IPS-18a (cell line): ENCODE measurements around the gene CMTM6.
"Not testable (repeated sequence)": the region's sequence is repeated elsewhere in the genome, so short reads cannot be mapped to it uniquely, and the experiment has no call there.

Source experiments
- H3K27ac ChIP-seq: one replicate; pipeline ENCODE4 v1.5.1; 2013; ENCODE audit warnings: low read length
- H3K27me3 ChIP-seq: one replicate; pipeline ENCODE4 v1.6.1; 2013; ENCODE audit warnings: mild to moderate bottlenecking, low read length; ENCODE audit not compliant: control insufficient read depth, insufficient read depth
- H3K36me3 ChIP-seq: one replicate; pipeline ENCODE4 v1.6.1; 2013; ENCODE audit warnings: low read depth, low read length; ENCODE audit not compliant: control insufficient read depth
- H3K4me1 ChIP-seq: one replicate; pipeline ENCODE4 v1.6.1; 2013; ENCODE audit warnings: low read depth, low read length; ENCODE audit not compliant: control insufficient read depth
- H3K4me3 ChIP-seq: one replicate; pipeline ENCODE4 v1.5.1; 2013; ENCODE audit warnings: low read length
- H3K9ac ChIP-seq: one replicate; pipeline ENCODE4 v1.6.1; 2013; ENCODE audit warnings: mild to moderate bottlenecking, low read length, moderate library complexity
- H3K9me3 ChIP-seq: one replicate; pipeline ENCODE4 v1.6.1; 2013; ENCODE audit warnings: low read depth, low read length; ENCODE audit not compliant: control insufficient read depth

The CMTM6 gene

DNA sequence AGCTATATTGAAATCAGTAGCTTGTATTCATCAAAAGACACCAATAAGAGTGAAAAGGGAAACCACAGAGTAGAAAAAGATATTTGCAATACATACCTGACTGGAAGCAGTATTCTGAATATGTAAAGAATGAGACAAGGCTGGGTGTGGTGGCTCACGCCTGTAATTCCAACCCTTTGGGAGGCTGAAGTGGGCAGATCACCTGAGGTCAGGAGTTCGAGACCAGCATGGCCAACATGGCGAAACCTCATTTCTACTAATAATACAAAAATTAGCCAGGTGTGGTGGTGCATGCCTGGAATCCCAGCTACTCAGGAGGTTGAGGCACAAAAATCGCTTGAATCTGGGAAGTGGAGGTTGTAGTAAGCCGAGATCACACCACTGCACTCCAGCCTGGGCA, 16.3 kb upstream of the CMTM6 start:
- not testable (repeated sequence) for H3K27ac ChIP-seq, H3K4me3 ChIP-seq, H3K9ac ChIP-seq, H3K27me3 ChIP-seq, H3K9me3 ChIP-seq, H3K4me1 ChIP-seq, H3K36me3 ChIP-seq

GRCh38 chr3:32516751-32517150, 14.1 kb upstream of the CMTM6 start:
- H3K36me3 ChIP-seq, H3K9me3 ChIP-seq, H3K27ac ChIP-seq, H3K4me3 ChIP-seq, H3K9ac ChIP-seq, H3K27me3 ChIP-seq, H3K4me1 ChIP-seq: not testable (repeated sequence)

GRCh38 chr3:32511005-32511404, 8.4 kb upstream of the CMTM6 start:
- Histone ChIP-seq H3K4me3 (no peak overlapping the region), H3K9me3 (no peaks in the 10 kb centered on the region), H3K36me3 (no peaks in the 10 kb centered on the region), H3K9ac (no peak overlapping the region), H3K4me1 (no peaks in the 10 kb centered on the region), H3K27me3 (no peaks in the 10 kb centered on the region), H3K27ac (no peak overlapping the region)

DNA sequence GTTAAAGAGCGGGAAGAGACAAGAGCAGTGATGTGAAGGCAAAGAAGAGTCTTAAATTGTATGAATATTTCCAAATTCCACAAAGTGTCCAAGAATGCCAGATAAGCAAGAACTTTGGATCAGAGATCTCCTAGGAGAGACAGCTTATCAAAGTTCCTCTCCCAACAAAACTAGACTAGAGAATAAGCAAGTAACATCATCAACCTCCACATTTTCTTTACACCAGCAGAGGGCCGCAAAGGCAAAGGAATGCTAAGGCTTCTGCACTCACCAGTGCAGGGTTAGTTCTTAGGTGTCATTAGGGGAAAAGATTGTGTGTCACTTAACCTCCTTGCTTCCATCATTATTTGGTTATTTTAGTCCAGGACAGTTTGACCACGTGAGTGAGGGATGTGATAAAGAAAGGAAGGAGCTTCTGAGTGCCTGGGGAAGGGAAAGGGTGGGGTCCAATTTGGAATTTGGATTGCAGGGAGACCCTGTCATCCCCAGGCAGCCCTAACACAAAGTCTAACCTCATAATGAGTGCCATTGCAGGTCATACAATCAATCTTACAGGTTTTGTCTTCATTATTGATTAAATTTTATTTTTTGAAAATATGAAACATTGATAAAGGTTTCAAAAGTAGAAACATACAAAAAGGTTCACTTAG, 7.5 kb upstream of the CMTM6 start:
- Histone ChIP-seq H3K36me3 (no peaks in the 10 kb centered on the region), H3K27ac (no peak overlapping the region), H3K9me3 (no peaks in the 10 kb centered on the region), H3K4me3 (no peak overlapping the region), H3K4me1 (no peaks in the 10 kb centered on the region), H3K27me3 (no peaks in the 10 kb centered on the region), H3K9ac (no peak overlapping the region)

- peaks cover 3% of the 10 kb centered on the region for H3K4me1 ChIP-seq
- H3K9me3 ChIP-seq, result no peaks in the 10 kb centered on the region
- H3K4me3 ChIP-seq, result no peak overlapping the region
- no peak overlapping the region for H3K9ac ChIP-seq
- no peaks in the 10 kb centered on the region for H3K36me3 ChIP-seq
- H3K27me3 ChIP-seq, result no peaks in the 10 kb centered on the region
- no peak overlapping the region for H3K27ac ChIP-seq
Observed at GRCh38 chr3:32508711-32509110, 6.1 kb upstream of the CMTM6 start.

DNA sequence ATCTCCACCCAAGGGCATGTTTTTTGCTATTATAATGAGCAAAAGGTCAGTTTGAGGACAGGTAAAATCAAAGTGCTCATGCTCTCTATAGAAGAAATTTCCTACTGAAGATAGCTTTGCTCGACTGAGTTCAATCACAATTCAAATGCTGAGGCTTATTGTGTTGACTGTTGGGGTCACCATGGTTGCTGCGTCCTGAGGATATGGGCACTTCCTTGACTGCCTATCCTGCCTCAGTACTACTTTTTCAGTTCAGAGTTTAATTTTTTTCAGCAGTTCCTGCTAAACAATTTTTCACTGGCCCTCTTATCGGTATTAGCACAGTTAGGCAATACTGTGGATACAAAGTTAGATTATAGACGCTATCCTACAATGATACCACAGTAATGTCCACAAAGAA, 3.8 kb upstream of the CMTM6 start:
- H3K27me3 ChIP-seq, result no peaks in the 10 kb centered on the region
- H3K36me3 ChIP-seq, result no peaks in the 10 kb centered on the region
- no peak overlapping the region for H3K9ac ChIP-seq
- no peaks in the 10 kb centered on the region for H3K9me3 ChIP-seq
- no peak overlapping the region for H3K4me3 ChIP-seq
- no peak overlapping the region for H3K27ac ChIP-seq
- H3K4me1 ChIP-seq, result peaks cover 8% of the 10 kb centered on the region

DNA sequence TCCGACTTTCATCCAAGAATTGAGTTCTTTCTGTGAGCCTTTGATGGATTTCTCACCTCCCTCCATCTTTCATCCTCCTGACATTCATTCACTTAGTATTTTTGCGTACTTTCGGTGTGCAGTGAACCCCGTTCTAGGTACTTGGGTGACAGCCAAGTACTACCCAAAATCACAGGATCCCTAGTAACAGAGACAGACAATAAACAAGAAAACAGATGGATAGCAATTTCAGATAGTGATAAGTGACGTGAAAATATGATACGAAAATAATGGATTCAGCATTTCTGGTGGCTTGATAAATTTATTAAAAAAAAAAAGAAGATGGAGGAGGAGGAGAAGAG, 264 bp upstream of the CMTM6 start:
- H3K9me3 ChIP-seq, result no peaks in the 10 kb centered on the region
- H3K27ac ChIP-seq, result no peak overlapping the region
- no peaks in the 10 kb centered on the region for H3K36me3 ChIP-seq
- H3K4me1 ChIP-seq, result peaks cover 12% of the 10 kb centered on the region
- no peak overlapping the region for H3K9ac ChIP-seq
- H3K4me3 ChIP-seq, result peak overlapping the region; percentile 75
- no peaks in the 10 kb centered on the region for H3K27me3 ChIP-seq

DNA sequence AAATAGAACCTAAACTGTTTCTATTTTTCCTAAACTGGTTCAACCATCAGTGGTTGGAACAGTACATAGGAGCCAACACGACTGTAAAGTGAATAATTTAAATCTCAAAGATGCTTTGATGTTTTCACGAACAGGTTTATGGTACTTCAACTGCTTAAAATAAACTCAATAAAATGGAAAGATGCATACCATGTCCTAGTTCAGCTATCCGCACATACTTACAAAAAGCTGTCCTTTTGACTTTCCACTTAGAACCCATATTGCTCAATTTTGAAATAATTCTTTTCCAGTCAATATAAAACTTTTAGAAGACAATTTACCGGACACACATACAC, 902 bp downstream of the CMTM6 start:
- no peaks in the 10 kb centered on the region for H3K36me3 ChIP-seq
- H3K27me3 ChIP-seq, result no peaks in the 10 kb centered on the region
- H3K4me1 ChIP-seq, result peaks cover 12% of the 10 kb centered on the region
- no peak overlapping the region for H3K27ac ChIP-seq
- no peaks in the 10 kb centered on the region for H3K9me3 ChIP-seq
- H3K9ac ChIP-seq, result peak overlapping the region; percentile 56
- H3K4me3 ChIP-seq, result peak overlapping the region; percentile 75

GRCh38 chr3:32500880-32501782, 1.5 kb downstream of the CMTM6 start:
- peak overlapping the region; percentile 56 for H3K9ac ChIP-seq

DNA sequence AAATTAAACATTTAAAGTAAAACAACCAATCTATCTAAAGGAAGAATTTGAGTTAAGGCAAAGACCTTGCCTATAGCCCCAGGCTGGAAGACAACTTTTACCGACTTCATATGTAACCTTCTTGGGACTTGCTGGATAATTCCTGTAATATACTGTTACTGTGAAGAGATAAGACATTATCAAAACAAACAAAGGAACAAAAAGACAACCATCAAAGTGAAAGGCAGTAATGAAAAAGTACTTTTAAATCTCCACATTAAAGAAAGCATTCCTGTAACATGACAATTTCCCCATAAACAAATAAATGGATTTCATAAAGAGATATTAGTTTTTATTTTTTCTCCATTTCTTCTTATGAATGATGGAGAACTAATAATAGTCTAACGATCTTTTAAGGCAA, 2.4 kb downstream of the CMTM6 start:
- Histone ChIP-seq H3K27me3 (no peaks in the 10 kb centered on the region), H3K9me3 (no peaks in the 10 kb centered on the region), H3K27ac (no peak overlapping the region), H3K36me3 (no peaks in the 10 kb centered on the region), H3K4me3 (no peak overlapping the region), H3K4me1 (peaks cover 12% of the 10 kb centered on the region), H3K9ac (no peak overlapping the region)

More at GRCh38 chr3:32500880-32501782, 1.5 kb downstream of the CMTM6 start:
- Histone ChIP-seq H3K27me3 (no peaks in the 10 kb centered on the region), H3K4me3 (peak overlapping the region; percentile 75), H3K27ac (no peak overlapping the region), H3K9me3 (no peaks in the 10 kb centered on the region), H3K36me3 (no peaks in the 10 kb centered on the region), H3K4me1 (peaks cover 12% of the 10 kb centered on the region)

DNA sequence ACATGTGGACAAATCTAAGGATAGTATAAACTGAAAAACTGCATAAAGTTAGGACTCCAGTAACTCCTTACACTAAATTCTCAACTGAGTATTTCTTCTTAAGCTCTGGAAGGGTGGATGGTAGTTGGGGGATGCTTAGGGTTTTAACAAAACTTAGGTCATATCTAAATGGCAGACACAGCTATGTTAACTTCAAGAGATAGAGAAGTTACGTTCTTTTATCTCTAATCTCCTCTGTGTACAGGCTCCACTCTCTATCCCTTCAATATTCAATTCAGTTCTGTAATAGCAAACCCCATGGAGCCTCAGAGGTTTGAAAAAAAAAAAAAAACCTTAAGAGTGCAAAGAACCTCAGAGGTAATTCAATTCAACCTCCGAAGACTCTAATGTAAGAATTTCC, 3.1 kb downstream of the CMTM6 start:
- Histone ChIP-seq H3K36me3 (no peaks in the 10 kb centered on the region), H3K9me3 (no peaks in the 10 kb centered on the region), H3K27me3 (no peaks in the 10 kb centered on the region), H3K4me1 (peaks cover 12% of the 10 kb centered on the region), H3K4me3 (no peak overlapping the region), H3K27ac (no peak overlapping the region), H3K9ac (no peak overlapping the region)

DNA sequence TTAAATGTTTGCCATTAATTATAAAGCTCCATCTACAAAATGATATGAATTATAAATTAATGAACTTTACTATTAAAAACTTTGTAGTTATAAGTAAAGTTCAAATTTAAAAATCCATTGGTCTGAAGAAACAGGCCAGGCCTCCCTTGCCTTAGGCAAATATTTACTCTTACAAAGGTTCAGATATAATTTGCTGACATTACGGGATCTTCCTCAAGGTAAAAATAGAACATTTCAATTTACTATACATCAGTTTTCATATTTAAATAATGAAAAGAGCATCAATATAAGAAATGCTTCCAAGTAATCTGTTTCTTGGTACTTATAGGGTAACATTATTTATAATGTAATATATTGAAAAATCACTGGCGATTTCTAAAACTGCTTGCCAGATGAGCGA, 3.7 kb downstream of the CMTM6 start:
- Histone ChIP-seq H3K4me1 (peaks cover 11% of the 10 kb centered on the region), H3K36me3 (no peaks in the 10 kb centered on the region), H3K27ac (no peak overlapping the region), H3K4me3 (no peak overlapping the region), H3K27me3 (no peaks in the 10 kb centered on the region), H3K9ac (no peak overlapping the region), H3K9me3 (no peaks in the 10 kb centered on the region)
